HCT116 (cell line): ENCODE measurements around the gene SNRNP200. TPM values are rescaled to one million over a fixed set of nuclear protein-coding genes. Genes with fewer than 3 reads are reported as not detected.

Experiments
- ATAC-seq: fragments of 200-7000 bp; cut with Tn5 transposase; 2 replicates; pipeline ENCODE4 v1.9.1; 2020; ENCODE audit warnings: mild to moderate bottlenecking, moderate library complexity
- BruUV-seq: library from RNA; stranded (reverse); fragments of 400-500 nt; replicated peaks from 2 replicates; lab custom pipeline; 2021; lab: Mats Ljungman, UMichigan
- CTCF ChIA-PET: fragments of 300-600 bp; sonication (Branson Sonifier 250); formaldehyde crosslinking; loops from one replicate; lab custom pipeline; 2021; ENCODE audit warnings: antibody characterized with exemption; lab: Charles Lee
- POLR2A ChIA-PET: fragments of 300-600, 350-600 bp; sonication (Branson Sonifier 250); formaldehyde crosslinking; loops from one replicate; lab custom pipeline; 2021; ENCODE audit warnings: antibody characterized with exemption; lab: Charles Lee
- RAD21 ChIA-PET, 2 experiments: fragments of 300-600 bp; sonication (Branson Sonifier 250); formaldehyde crosslinking; loops; one replicate each; lab custom pipeline; 2023; ENCODE audit warnings: low total read pairs in 2 of 2; ENCODE audit not compliant: uncharacterized antibody in 2 of 2, unreplicated experiment in 2 of 2, low non-redundant PET in 1 of 2; lab: Charles Lee
- DNase-seq: peaks from one replicate; pipeline ENCODE4 v3.0.0-alpha.2; 2010; ENCODE audit warnings: low read depth, low spot score
- H2AFZ ChIP-seq: fragments of 200-600 bp; shearing (Covaris generic), sonication (generic); 2 replicates; pipeline ENCODE4 v1.6.1; 2017; ENCODE audit warnings: low read depth, mixed run types, mixed read lengths, antibody characterized with exemption, low read length; ENCODE audit not compliant: poor library complexity, severe bottlenecking
- H3K27ac ChIP-seq: 2 replicates; pipeline ENCODE4 v1.5.1; 2012; ENCODE audit warnings: low read depth, low read length
- H3K27me3 ChIP-seq: fragments of 200-600 bp; sonication (generic); 2 replicates; pipeline ENCODE4 v1.6.1; 2016; ENCODE audit warnings: mixed run types, low read length, mixed read lengths; ENCODE audit not compliant: insufficient read depth
- H3K36me3 ChIP-seq, 2 experiments: fragments of 200-500 bp in 1 of 2; fragments of 200-600 bp in 1 of 2; sonication (Bioruptor generic) in 1 of 2; sonication (generic) in 1 of 2; 2 replicates each; pipeline versions ENCODE4 v1.5.1 to v1.6.1; 2014 to 2016; ENCODE audit warnings: low read length in 2 of 2, inconsistent platforms in 1 of 2, mixed read lengths in 1 of 2, mixed run types in 1 of 2; ENCODE audit not compliant: insufficient read depth in 2 of 2, control insufficient read depth in 1 of 2
- H3K4me1 ChIP-seq, 2 experiments: fragments of 200-600 bp in 1 of 2; sonication (generic) in 1 of 2; 2 replicates each; pipeline versions ENCODE4 v1.5.1 to v1.6.1; 2012 to 2017; ENCODE audit warnings: low read length in 2 of 2, inconsistent platforms in 1 of 2, mild to moderate bottlenecking in 1 of 2, mixed read lengths in 1 of 2, mixed run types in 1 of 2, moderate library complexity in 1 of 2; ENCODE audit not compliant: insufficient read depth in 2 of 2, control insufficient read depth in 1 of 2
- H3K4me2 ChIP-seq: fragments of 200-600 bp; sonication (generic); 2 replicates; pipeline ENCODE4 v1.6.1; 2017; ENCODE audit warnings: mixed run types, low read length, mixed read lengths
- H3K4me3 ChIP-seq, 2 experiments: fragments of 200-600 bp in 1 of 2; sonication (generic) in 1 of 2; replicated peaks in 1 of 2; 2 replicates each; pipeline ENCODE4 v1.5.1; 2011 to 2016; ENCODE audit warnings: low read length in 2 of 2, control low read depth in 1 of 2, low read depth in 1 of 2, mild to moderate bottlenecking in 1 of 2, mixed read lengths in 1 of 2, mixed run types in 1 of 2
- H3K79me2 ChIP-seq: fragments of 200-600 bp; sonication (generic); 2 replicates; pipeline ENCODE4 v1.6.1; 2017; ENCODE audit warnings: mild to moderate bottlenecking, mixed run types, low read length, moderate library complexity, mixed read lengths; ENCODE audit not compliant: insufficient read depth
- H3K9ac ChIP-seq: fragments of 200-600 bp; sonication (generic); 2 replicates; pipeline ENCODE4 v1.6.1; 2016; ENCODE audit warnings: low read length, mixed read lengths
- H3K9me2 ChIP-seq: fragments of 200-600 bp; sonication (generic), shearing (Covaris generic); 2 replicates; pipeline ENCODE4 v1.6.1; 2017; ENCODE audit warnings: mixed run types, mild to moderate bottlenecking, moderate library complexity; ENCODE audit not compliant: insufficient read depth
- H3K9me3 ChIP-seq, 2 experiments: fragments of 200-500 bp in 1 of 2; fragments of 200-600 bp in 1 of 2; sonication (Bioruptor generic) in 1 of 2; sonication (generic) in 1 of 2; 2 replicates each; pipeline ENCODE4 v1.6.1; 2014 to 2017; ENCODE audit warnings: low read length in 2 of 2, mixed read lengths in 2 of 2, inconsistent platforms in 1 of 2, low read depth in 1 of 2, mild to moderate bottlenecking in 1 of 2, mixed run types in 1 of 2, moderate library complexity in 1 of 2; ENCODE audit not compliant: control insufficient read depth in 1 of 2, insufficient read depth in 1 of 2
- H4K20me1 ChIP-seq: fragments of 200-600 bp; sonication (generic), shearing (Covaris generic); 2 replicates; pipeline ENCODE4 v1.6.1; 2017; ENCODE audit warnings: mixed run types, mild to moderate bottlenecking, moderate library complexity; ENCODE audit not compliant: insufficient read depth
- ATF3 ChIP-seq: IDR thresholded peaks from 2 replicates; pipeline ENCODE4 v1.6.1; 2012
- CBX3 ChIP-seq: IDR thresholded peaks from 2 replicates; pipeline ENCODE4 v1.6.1; 2012; ENCODE audit warnings: low read depth
- CEBPB ChIP-seq: IDR thresholded peaks from 2 replicates; pipeline ENCODE4 v1.6.1; 2012; ENCODE audit warnings: low read depth
- ELF1 ChIP-seq: IDR thresholded peaks from 2 replicates; pipeline ENCODE4 v1.6.1; 2012; ENCODE audit warnings: low read depth, borderline replicate concordance
- EZH2 ChIP-seq: fragments of 200-600 bp; sonication (generic); IDR thresholded peaks from 2 replicates; pipeline ENCODE4 v1.6.1; 2017; ENCODE audit warnings: antibody characterized with exemption, mixed run types
- EZH2phosphoT487 ChIP-seq: fragments of 200-600 bp; IDR thresholded peaks from 2 replicates; pipeline ENCODE4 v1.6.1; 2018; ENCODE audit warnings: antibody characterized with exemption, borderline replicate concordance
- FOSL1 ChIP-seq: IDR thresholded peaks from 2 replicates; pipeline ENCODE4 v1.6.1; 2012; ENCODE audit warnings: low read depth
- JUND ChIP-seq: IDR thresholded peaks from 2 replicates; pipeline ENCODE4 v1.6.1; 2012
- MAX ChIP-seq: IDR thresholded peaks from 2 replicates; pipeline ENCODE4 v1.6.1; 2012
- POLR2A ChIP-seq: IDR thresholded peaks from 2 replicates; pipeline ENCODE4 v1.7.0; 2011; ENCODE audit warnings: borderline replicate concordance; ENCODE audit not compliant: insufficient read depth, insufficient read length; ENCODE audit errors: extremely low read depth
- POLR2AphosphoS5 ChIP-seq: IDR thresholded peaks from 2 replicates; pipeline ENCODE4 v1.6.1; 2011; ENCODE audit warnings: mild to moderate bottlenecking, low read depth, low read length, moderate library complexity
- RAD21 ChIP-seq: IDR thresholded peaks from 2 replicates; pipeline ENCODE4 v1.6.1; 2012; ENCODE audit warnings: low read depth, mild to moderate bottlenecking
- SP1 ChIP-seq: IDR thresholded peaks from 2 replicates; pipeline ENCODE4 v1.6.1; 2012; ENCODE audit warnings: low read depth
- SRF ChIP-seq: IDR thresholded peaks from 2 replicates; pipeline ENCODE4 v1.6.1; 2012; ENCODE audit warnings: low read depth
- TCF7L2 ChIP-seq: IDR thresholded peaks from 2 replicates; pipeline ENCODE4 v1.7.0; 2011; ENCODE audit warnings: borderline replicate concordance, inconsistent platforms; ENCODE audit not compliant: insufficient read depth, insufficient read length; ENCODE audit errors: extremely low read depth
- YY1 ChIP-seq: IDR thresholded peaks from 2 replicates; pipeline ENCODE4 v1.6.1; 2011; ENCODE audit warnings: low read length, low read depth, moderate library complexity, mild to moderate bottlenecking; ENCODE audit not compliant: insufficient replicate concordance; ENCODE audit errors: extremely low read depth
- ZFX ChIP-seq: fragments of 450-650 bp; IDR thresholded peaks from 2 replicates; pipeline ENCODE4 v1.6.1; 2017
- ZNF274 ChIP-seq: fragments of 200-500 bp; sonication (Bioruptor generic); IDR thresholded peaks from 2 replicates; pipeline ENCODE4 v1.6.1; 2014; ENCODE audit warnings: mild to moderate bottlenecking, low read depth, low read length, inconsistent platforms
- intact Hi-C: fragments of 100-400 bp; cut with micrococcal nuclease; formaldehyde crosslinking; loops from 2 replicates; pipeline ENCODE4 v1.10.0; 2022
- total RNA-seq: library from RNA; stranded (reverse); gene quantifications from one replicate; pipeline ENCODE4 v1.2.1, GENCODE V29; 2021; ENCODE audit not compliant: unreplicated experiment

Gene SNRNP200
- total RNA-seq, 1 experiment from 2014 or later = 202 TPM

- H3K9me2 ChIP-seq = no peaks in the 10 kb centered on the region
- peak overlapping the region; percentile 93 for H3K4me2 ChIP-seq
- ATAC-seq = peak; percentile 3; the same call in 1 of the 2 replicates
- H4K20me1 ChIP-seq = no peaks in the 10 kb centered on the region
- ChIA-PET CTCF (interaction anchor here (0.9 to 1.6 kb wide), 2 partner anchors 15 to 204 kb away, joined by 4 read pairs; no protein-coding TSS in a partner anchor), RAD21 (no interaction called here), POLR2A (interaction anchor here (1.0 kb wide), 1 partner anchor 8 kb away, joined by 3 read pairs; no protein-coding TSS in a partner anchor)
- peaks cover 10 to 19% of the 10 kb centered on the region in 2 experiments for H3K4me1 ChIP-seq
- TF ChIP-seq JUND (no peak), SP1 (no peak), SRF (no peak), MAX (no peak), POLR2AphosphoS5 (no peak), EZH2 (no peak), ZNF274 (no peak), ZFX (no peak)
- peaks cover 29 to 33% of the 10 kb centered on the region in 2 experiments for H3K36me3 ChIP-seq
- TSS peak; percentile 92 for BruUV-seq
- peak overlapping the region; percentile 75 for H3K27ac ChIP-seq
- peak overlapping the region; percentile 77 to 97 for H3K4me3 ChIP-seq
- intact Hi-C loops = loop anchor here (1.0 to 2.0 kb wide), 3 partner anchors 29 to 203 kb away; partner anchors contain the start of genes CIAO1 and NCAPH
- H2AFZ ChIP-seq = peak overlapping the region; percentile 40
- peaks cover 49% of the 10 kb centered on the region for H3K79me2 ChIP-seq
- no peaks in the 10 kb centered on the region for H3K9me3 ChIP-seq
- no peak for DNase-seq
- H3K9ac ChIP-seq = peak overlapping the region; percentile 83
- H3K27me3 ChIP-seq = no peaks in the 10 kb centered on the region
Observed at GRCh38 chr2:96305979-96306308, 598 bp upstream of the SNRNP200 start.

GRCh38 chr2:96304606-96305005 is 740 bp downstream of the SNRNP200 start:
- Histone ChIP-seq H3K4me1 (peaks cover 10 to 19% of the 10 kb centered on the region in 2 experiments), H3K4me2 (peak overlapping the region; percentile 93), H3K27ac (peak overlapping the region; percentile 75; the same call in 1 of the 2 replicates), H3K27me3 (no peaks in the 10 kb centered on the region), H3K79me2 (peaks cover 62% of the 10 kb centered on the region), H3K4me3 (peak overlapping the region; percentile 77 to 97), H3K9me3 (no peaks in the 10 kb centered on the region), H4K20me1 (no peaks in the 10 kb centered on the region), H3K9ac (peak overlapping the region; percentile 83), H3K9me2 (no peaks in the 10 kb centered on the region), H3K36me3 (peaks cover 40 to 43% of the 10 kb centered on the region in 2 experiments), H2AFZ (no peak overlapping the region)
- no peak for ATAC-seq
- no peak for TF ChIP-seq SRF
- TF ChIP-seq ZNF274 = no peak
- TF ChIP-seq RAD21 = no peak
- no peak for TF ChIP-seq POLR2AphosphoS5
- no peak for TF ChIP-seq EZH2phosphoT487
- TF ChIP-seq POLR2A = no peak
- no peak for TF ChIP-seq JUND
- TF ChIP-seq YY1 = no peak
- TF ChIP-seq CEBPB = no peak
- no peak for TF ChIP-seq CBX3
- no peak for TF ChIP-seq ELF1
- no peak for TF ChIP-seq ZFX
- no peak for TF ChIP-seq ATF3
- no peak for TF ChIP-seq EZH2
- no peak for TF ChIP-seq TCF7L2
- no peak for TF ChIP-seq MAX
- no peak for TF ChIP-seq FOSL1
- ChIA-PET POLR2A (interaction anchor here (1.0 to 1.3 kb wide), 2 partner anchors 9 to 31 kb away, joined by 3 read pairs; partner anchors contain the start of gene NCAPH), CTCF (no interaction called here), RAD21 (no interaction called here)
- no TSS peak for BruUV-seq
- intact Hi-C loops = loop anchor here (1.0 to 2.0 kb wide), 3 partner anchors 31 to 205 kb away; partner anchors contain the start of genes CIAO1 and NCAPH
- DNase-seq = no peak
